ENCODE data around the gene SDCBP2.

SDCBP2 gene

GRCh38 chr20:1272368-1273100, 56.4 kb downstream of the SDCBP2 start:
- DNase-seq (ENCODE audit: low spot score): no peak

GRCh38 chr20:1269850-1270249, 59.1 kb downstream of the SDCBP2 start:
- no peak for DNase-seq (ENCODE audit: low spot score)

GRCh38 chr20:1269235-1269634, 59.7 kb downstream of the SDCBP2 start:
- DNase-seq (ENCODE audit: low spot score): no peak

- no peak for DNase-seq (ENCODE audit: low spot score)
These were observed 61.0 kb downstream of the SDCBP2 start for GRCh38 chr20:1267809-1268374.

GRCh38 chr20:1267161-1267560, 61.8 kb downstream of the SDCBP2 start:
- DNase-seq (ENCODE audit: low spot score): no peak

GRCh38 chr20:1266167-1266973, 62.6 kb downstream of the SDCBP2 start, which contains the start of gene SNPH:
Gene SNPH (plus strand): TSS chr20:1266294. CDS start chr20:1296240, 29,946 bp downstream.
- DNase-seq (ENCODE audit: low spot score): peak; percentile 47

GRCh38 chr20:1265916-1266166, 63.1 kb downstream of the SDCBP2 start:
- DNase-seq (ENCODE audit: low spot score): no peak

GRCh38 chr20:1265226-1265915, 63.6 kb downstream of the SDCBP2 start:
- DNase-seq (ENCODE audit: low spot score): no peak

GRCh38 chr20:1264727-1265126, 64.2 kb downstream of the SDCBP2 start:
- DNase-seq (ENCODE audit: low spot score): no peak

- no peak for DNase-seq (ENCODE audit: low spot score)
These were observed 65.1 kb downstream of the SDCBP2 start for GRCh38 chr20:1263853-1264252.
